Nephron (organoid): ENCODE measurements around the gene GFAP.

Source experiments
- H3K27ac Mint-ChIP-seq, 3 experiments: 2 replicates each; pipeline ENCODE4 v1.8.0; 2020; ENCODE audit warnings: mixed read lengths in 3 of 3, mild to moderate bottlenecking in 2 of 3, moderate library complexity in 1 of 3
- H3K27me3 Mint-ChIP-seq: 2 replicates; pipeline ENCODE4 v1.8.0; 2021; ENCODE audit warnings: low read depth, mild to moderate bottlenecking, moderate library complexity, mixed read lengths
- H3K36me3 Mint-ChIP-seq: 2 replicates; pipeline ENCODE4 v1.8.0; 2020; ENCODE audit warnings: low read depth, mixed read lengths
- H3K4me1 Mint-ChIP-seq: 2 replicates; pipeline ENCODE4 v1.8.0; 2020; ENCODE audit warnings: mixed read lengths
- H3K4me3 Mint-ChIP-seq, 3 experiments: 2 replicates each; pipeline ENCODE4 v1.8.0; 2020; ENCODE audit warnings: mild to moderate bottlenecking in 3 of 3, mixed read lengths in 3 of 3, moderate library complexity in 2 of 3
- H3K9me3 Mint-ChIP-seq: 2 replicates; pipeline ENCODE4 v1.8.0; 2020; ENCODE audit warnings: mixed read lengths
- CTCF ChIP-seq, 3 experiments: fragments of 200-600 bp; sonication (generic); IDR thresholded peaks; one replicate each; pipeline ENCODE4 v1.5.0; 2021; ENCODE audit warnings: antibody characterized with exemption in 3 of 3; ENCODE audit not compliant: unreplicated experiment in 3 of 3

Gene GFAP

GRCh38 chr17:44903012-44903685 lies 12.2 kb downstream of the GFAP start:
- Mint-ChIP-seq H3K27ac (no peak overlapping the region), H3K27me3 (peaks cover 6% of the 10 kb centered on the region), H3K4me1 (peaks cover 67% of the 10 kb centered on the region), H3K9me3 (no peaks in the 10 kb centered on the region), H3K36me3 (no peaks in the 10 kb centered on the region), H3K4me3 (peak overlapping the region; percentile 5 to 55 (median 17))
- no peak for TF ChIP-seq CTCF (IDR thresholded peaks at IDR 0.05; ENCODE audit: unreplicated experiment in 3 of 3)

- no peak for TF ChIP-seq CTCF (IDR thresholded peaks at IDR 0.05; ENCODE audit: unreplicated experiment in 3 of 3)
- H3K4me1 Mint-ChIP-seq: peaks cover 63% of the 10 kb centered on the region
These were observed 13.1 kb downstream of the GFAP start for GRCh38 chr17:44902135-44902760.

GRCh38 chr17:44901411-44901921 lies 13.8 kb downstream of the GFAP start:
- Mint-ChIP-seq H3K4me1 (peaks cover 61% of the 10 kb centered on the region), H3K9me3 (no peaks in the 10 kb centered on the region), H3K36me3 (no peaks in the 10 kb centered on the region), H3K4me3 (peak overlapping the region; percentile 69 to 96 (median 96)), H3K27me3 (peaks cover 3% of the 10 kb centered on the region), H3K27ac (peak overlapping the region; percentile 34 to 100 (median 95))
- TF ChIP-seq CTCF (IDR thresholded peaks at IDR 0.05; ENCODE audit: unreplicated experiment in 3 of 3): no peak

More at GRCh38 chr17:44902135-44902760, 13.1 kb downstream of the GFAP start:
- H3K27ac Mint-ChIP-seq: peak overlapping the region in 2 of 3 experiments; percentile 34 to 100
- H3K4me3 Mint-ChIP-seq: peak overlapping the region; percentile 9 to 96 (median 81)
- no peaks in the 10 kb centered on the region for H3K9me3 Mint-ChIP-seq
- peaks cover 3% of the 10 kb centered on the region for H3K27me3 Mint-ChIP-seq
- no peaks in the 10 kb centered on the region for H3K36me3 Mint-ChIP-seq

- H3K4me1 Mint-ChIP-seq: peaks cover 55% of the 10 kb centered on the region
- H3K36me3 Mint-ChIP-seq: no peaks in the 10 kb centered on the region
- H3K9me3 Mint-ChIP-seq: no peaks in the 10 kb centered on the region
- H3K4me3 Mint-ChIP-seq: peak overlapping the region; percentile 96 to 97 (median 96)
- no peak for TF ChIP-seq CTCF (IDR thresholded peaks at IDR 0.05; ENCODE audit: unreplicated experiment in 3 of 3)
- H3K27me3 Mint-ChIP-seq: peaks cover 3% of the 10 kb centered on the region
- peak overlapping the region in 2 of 3 experiments; percentile 95 to 100 for H3K27ac Mint-ChIP-seq
These were observed 14.4 kb downstream of the GFAP start for GRCh38 chr17:44900894-44901293.

GRCh38 chr17:44899074-44899782 lies 16.1 kb downstream of the GFAP start, which contains the start of gene EFTUD2:
Gene EFTUD2 (minus strand): TSS chr17:44899445. CDS start chr17:44894521, 4,924 bp downstream.
- Mint-ChIP-seq H3K9me3 (no peaks in the 10 kb centered on the region), H3K4me1 (peaks cover 44% of the 10 kb centered on the region), H3K27ac (peak within 1 kb of the TSS; percentile 100), H3K4me3 (peak within 1 kb of the TSS; percentile 96 to 97 (median 96)), H3K27me3 (no peaks in the 10 kb centered on the region), H3K36me3 (peaks cover 9% of the 10 kb centered on the region)
- no peak for TF ChIP-seq CTCF (IDR thresholded peaks at IDR 0.05; ENCODE audit: unreplicated experiment in 3 of 3)
